ENCODE data around the gene ASTN1.

Gene ASTN1

GRCh38 chr1:177164380-177165068, at the start of gene ASTN1:
Gene ASTN1, minus strand, starts transcription at chr1:177164712. Its CDS starts 36 bp downstream, at chr1:177164676.
- DNase-seq = no peak

- no peak for DNase-seq
Observed at GRCh38 chr1:177211231-177211630, 46.7 kb upstream of the ASTN1 start.

DNA sequence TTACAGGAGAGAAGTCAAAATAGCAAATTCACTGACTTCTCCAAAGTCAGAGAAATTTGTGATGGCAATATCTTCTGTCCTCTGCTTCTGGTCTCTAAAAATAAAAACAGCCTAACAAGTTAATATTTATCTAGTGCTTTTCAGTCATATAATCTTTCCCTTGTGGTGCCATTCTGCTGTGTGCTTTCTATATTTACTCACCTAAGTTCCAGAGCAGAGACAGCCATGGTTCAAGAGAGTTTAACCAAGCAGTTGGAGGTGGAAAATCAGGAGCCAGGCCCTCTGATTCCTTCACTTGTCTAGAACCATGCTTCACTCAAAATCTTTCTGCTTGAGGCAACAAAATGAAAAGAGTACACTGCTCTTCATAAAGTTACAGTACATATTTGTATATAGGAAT, 45.6 kb upstream of the ASTN1 start:
- no peak for DNase-seq

GRCh38 chr1:177209357-177209756, 44.8 kb upstream of the ASTN1 start:
- no peak for DNase-seq

- DNase-seq = no peak
Observed at GRCh38 chr1:177208920-177209319, 44.4 kb upstream of the ASTN1 start.

DNA sequence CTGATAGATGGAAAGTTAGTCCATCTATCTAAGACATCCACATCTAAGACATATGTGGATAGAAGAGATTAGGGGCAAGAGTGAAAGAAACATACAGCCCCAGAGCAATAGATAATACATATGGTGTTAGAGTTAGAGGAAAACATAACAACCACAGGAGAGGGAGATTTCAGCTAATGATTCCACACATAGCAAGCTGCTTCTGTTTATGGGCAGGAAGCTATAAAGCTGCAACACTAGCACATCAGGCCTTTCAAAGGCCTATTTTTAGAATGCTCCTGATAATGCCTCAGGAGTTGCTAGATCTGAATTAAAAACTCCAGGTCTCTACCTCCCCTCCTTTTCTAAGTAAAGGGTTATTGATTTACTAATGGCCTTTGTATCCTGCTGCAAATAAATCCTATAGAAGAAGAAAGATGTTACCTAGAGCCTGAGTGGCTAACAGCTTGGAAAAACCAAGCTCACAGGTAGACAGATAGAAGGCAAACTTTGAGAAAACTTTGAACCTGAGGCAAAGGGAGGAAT, 42.4 kb upstream of the ASTN1 start:
- DNase-seq = no peak

DNA sequence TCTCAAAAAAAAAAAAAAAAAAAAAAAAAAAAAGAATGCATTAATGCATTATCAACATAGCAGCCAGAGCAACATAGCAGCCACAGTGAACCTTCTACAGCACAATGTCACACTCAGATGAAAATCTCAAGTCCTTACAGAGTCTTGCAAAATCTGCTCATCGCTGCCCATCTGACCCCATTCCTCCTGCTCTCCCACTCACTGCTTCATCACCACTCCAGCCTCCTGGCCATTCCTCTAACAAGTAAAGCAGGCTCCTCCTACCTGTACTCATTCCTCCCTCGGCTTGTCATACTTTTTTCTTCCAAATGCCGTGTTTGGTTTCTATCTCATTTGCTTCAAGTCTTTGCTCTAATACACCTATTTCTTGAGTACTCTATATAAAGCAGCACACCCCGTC, 35.8 kb upstream of the ASTN1 start:
- no peak for DNase-seq

DNA sequence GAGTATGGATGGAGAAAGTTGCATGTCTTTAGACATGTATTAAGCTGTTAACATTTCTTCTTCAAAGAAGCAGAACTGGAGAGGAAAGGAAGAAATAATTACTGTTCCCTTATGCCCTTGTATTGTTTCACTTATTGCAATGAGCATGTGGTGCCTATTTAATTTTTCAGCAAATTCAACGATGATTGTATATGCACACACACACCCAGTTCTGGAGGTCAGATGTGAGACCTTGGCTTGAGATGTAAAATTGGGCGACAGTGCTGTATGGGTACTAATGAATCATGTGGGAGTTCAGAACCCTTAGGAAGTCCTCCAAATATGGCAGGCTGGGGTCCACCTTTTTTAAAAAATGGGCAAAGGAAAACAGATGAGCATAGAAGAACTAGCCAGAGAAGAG, 33.7 kb upstream of the ASTN1 start:
- DNase-seq = no peak

GRCh38 chr1:177190308-177190970, 25.9 kb upstream of the ASTN1 start:
- no peak for DNase-seq

DNA sequence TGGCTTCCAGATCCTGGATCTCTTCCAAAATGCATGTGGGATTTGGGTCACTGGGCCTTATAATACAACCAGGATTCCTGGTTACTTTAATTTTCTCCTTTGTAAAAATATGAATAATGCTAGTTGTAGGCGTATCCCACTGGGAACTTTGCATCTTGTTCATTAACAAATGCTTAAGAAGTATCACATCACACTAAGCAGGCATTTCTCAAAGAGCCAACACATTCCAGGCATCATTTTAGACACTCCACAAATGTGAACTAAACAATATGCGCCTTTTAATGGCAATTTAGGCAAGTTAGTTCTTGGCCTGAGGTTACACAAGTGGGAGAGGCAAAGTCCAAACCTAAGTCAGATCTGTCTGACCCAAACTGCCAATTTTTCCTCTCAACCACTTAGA, 22.1 kb upstream of the ASTN1 start:
- DNase-seq = no peak

GRCh38 chr1:177185209-177185608, 20.7 kb upstream of the ASTN1 start:
- DNase-seq = no peak

GRCh38 chr1:177183836-177184235, 19.3 kb upstream of the ASTN1 start:
- DNase-seq = no peak

GRCh38 chr1:177181631-177182291, 17.2 kb upstream of the ASTN1 start:
- peak; percentile 4 to 43 for DNase-seq

DNA sequence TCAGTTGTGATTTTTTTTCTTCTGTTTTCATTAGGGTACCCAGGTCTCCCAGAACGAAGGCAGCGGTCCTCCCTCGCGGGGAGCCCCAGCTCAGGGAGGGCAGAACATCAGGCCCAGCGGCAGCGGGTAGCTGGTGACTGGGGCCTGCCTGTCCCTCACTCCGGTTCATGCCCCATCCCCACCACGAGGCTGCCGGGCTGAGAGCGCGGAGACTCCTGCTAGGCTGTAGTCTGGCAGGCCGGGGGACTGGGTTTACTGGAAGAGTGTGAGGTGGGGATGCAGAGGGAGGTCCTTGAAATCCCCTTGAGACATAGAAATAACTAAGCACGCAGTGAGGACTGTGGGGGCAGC, 16.7 kb upstream of the ASTN1 start:
- DNase-seq = no peak

DNA sequence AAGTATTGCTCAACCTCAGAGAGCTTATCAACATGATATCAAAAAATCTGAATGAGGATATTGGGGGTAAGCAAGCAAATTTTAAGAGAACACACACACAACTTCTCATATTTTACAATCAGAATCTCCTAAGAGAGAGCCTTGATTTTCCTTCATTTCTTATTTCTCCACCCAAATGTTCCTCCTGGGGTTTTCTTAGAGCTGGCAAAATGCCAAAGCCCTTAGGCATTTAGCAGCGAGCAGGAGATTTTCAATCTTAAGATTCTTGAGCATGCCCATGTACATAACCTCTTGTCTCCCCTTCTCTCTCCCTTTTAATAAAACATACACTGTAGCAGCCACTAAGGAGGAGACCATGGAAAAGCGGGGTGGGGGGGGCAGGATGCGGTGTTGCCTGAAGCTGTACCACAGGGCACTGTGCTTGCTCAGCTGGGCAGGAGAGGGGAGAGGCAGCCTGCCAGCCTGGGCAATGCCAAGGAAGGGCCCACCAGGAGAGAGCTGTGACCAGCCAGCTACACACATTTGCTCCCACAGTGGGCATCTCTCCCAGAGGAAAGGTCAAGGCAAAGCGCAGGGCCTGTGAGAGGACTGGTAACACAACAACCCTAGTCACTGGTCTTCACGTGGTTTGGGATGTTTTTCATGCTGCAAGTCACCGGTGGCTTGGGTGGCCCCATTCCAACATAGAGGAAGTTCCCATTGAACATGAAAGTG, 10.6 kb upstream of the ASTN1 start:
- DNase-seq = no peak

DNA sequence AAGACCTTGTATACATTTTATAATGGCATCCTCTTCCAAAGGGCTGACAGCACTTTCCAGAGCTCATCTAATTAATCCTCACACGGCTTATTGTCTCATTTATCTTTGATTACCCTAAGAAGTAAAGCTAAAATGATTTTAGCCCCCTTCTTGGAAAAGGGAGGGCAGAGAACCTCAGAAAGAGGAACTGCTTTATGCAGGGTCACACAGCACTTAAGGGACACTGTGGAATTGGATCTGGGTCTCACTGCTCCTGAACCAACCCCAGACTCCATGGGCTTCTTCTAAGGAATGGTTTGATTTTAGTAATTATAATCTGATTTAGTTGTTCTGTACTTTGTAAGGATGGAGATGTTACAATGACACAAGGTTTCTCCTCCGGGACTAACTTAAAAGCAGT, 9.5 kb upstream of the ASTN1 start:
- DNase-seq = no peak

- DNase-seq = no peak
Observed at GRCh38 chr1:177172866-177173265, 8.4 kb upstream of the ASTN1 start.

DNA sequence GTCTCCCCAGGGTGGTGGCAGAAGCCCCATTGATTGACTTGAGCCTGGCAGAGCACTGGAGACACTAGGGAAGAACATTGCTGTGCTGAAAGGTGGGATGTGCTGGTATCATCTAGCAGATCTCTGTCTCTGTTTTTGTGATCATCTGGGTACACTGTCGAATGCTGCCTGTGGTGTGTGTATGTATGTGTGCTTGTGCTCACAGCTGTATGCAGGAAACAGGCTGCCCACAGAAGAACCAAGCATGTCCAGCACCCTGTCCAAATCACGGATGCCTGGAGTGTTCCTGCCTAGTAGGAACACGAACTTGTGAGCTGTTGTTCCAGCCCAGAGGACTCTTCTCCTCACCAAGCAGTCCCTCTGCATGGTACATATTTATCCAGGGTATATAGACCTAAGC, 7.8 kb upstream of the ASTN1 start:
- no peak for DNase-seq

DNA sequence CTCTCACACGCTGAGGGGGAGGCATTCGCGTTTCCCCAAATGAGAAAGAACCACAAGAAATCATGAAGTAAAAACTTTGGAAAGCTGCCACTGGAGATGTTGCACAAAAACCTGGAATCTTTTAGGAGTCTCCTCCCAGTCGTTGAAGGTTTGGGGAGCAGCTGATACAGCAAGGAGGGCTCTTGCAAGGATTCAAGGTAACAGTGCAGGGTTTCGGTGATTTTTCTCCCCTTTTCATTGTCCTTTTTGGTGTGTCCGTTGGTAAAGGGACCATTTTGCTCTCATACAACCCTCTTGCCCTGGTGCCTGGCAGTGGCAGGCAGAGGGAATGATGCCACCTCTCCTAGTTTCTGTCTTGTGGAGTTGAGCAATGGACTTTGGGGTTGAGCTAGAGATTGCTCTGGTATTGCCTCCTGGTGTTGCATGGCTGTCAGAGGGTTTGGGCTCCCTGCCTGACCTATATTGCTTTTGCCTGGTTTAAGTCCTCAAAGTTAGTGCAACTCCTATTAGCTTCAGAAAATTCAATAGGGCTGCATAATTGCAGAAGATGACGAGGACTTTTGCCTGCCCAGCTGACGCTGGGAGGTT, 7.1 kb upstream of the ASTN1 start:
- DNase-seq = no peak

- no peak for DNase-seq
Observed at GRCh38 chr1:177170756-177171535, 6.4 kb upstream of the ASTN1 start, which contains the start of gene BRINP2. Gene BRINP2, plus strand, starts transcription at chr1:177170958. Its CDS starts 58,919 bp downstream, at chr1:177229877.

DNA sequence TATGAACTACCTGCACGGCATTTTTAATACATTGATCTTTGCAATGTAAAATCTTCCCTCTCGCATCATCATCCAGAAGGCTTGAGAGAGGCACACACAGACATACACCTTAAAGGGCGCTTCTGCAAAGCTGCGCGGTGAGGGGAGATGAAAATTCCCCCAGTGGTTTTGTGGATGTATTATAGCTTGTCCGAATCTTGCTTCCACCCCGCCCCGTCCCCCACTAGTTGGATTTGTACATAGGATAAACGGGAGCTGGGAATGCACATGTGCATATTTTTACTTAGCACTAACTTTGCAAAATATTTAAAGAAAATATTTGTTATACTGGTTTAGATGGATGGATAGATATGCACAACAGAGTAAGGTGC, 542 bp upstream of the ASTN1 start:
- DNase-seq = no peak

DNA sequence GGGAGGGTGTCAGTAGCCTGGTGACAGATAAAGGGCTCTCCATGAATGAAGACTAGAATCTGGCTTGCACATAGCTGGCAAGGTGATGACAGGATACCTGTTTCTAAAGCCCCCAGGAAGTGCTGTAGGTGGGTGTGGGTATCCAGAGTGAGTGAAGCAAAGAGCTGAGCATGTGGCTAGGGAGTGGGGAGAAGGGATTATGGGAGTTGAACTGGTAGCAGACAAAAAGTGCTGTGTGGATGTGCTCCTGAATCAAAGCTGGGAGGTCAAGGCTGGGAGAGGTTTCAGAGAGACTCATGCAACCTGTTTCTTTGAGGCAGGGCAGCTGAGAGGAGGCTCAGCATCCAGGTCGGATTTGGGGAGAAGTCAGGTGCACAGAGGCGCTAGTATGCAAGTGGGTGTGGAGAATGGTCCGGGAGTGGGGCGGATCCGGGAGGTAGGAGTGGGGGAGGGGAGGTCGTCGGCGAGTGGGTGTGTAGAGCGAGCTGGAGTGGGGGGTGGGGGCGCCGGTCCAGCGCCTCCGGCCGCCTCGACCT, 600 bp downstream of the ASTN1 start:
- no peak for DNase-seq
